Liver (tissue), 3 donors: ENCODE results near the gene SLC9A3.

ENCODE experiments used
- FOXA1 ChIP-seq: IDR thresholded peaks from 2 replicates; pipeline ENCODE4 v1.6.1; 2016; ENCODE audit warnings: antibody characterized with exemption
- TAF1 ChIP-seq: conservative IDR thresholded peaks from 2 replicates; pipeline ENCODE4 v1.6.1; 2016; ENCODE audit warnings: antibody characterized with exemption, mild to moderate bottlenecking
- YY1 ChIP-seq: IDR thresholded peaks from 2 replicates; pipeline ENCODE4 v1.6.1; 2016; ENCODE audit warnings: antibody characterized with exemption, mild to moderate bottlenecking
- TF ChIP-seq, protein P1 (sequence below): fragments of 150-350 bp; IDR thresholded peaks from 2 replicates; pipeline ENCODE4 v1.5.1; 2017; ENCODE audit warnings: improper control_type of control experiment, low read depth, low read length; ENCODE audit not compliant: missing input control
- TF ChIP-seq, protein P2 (sequence below): IDR thresholded peaks from 2 replicates; pipeline ENCODE4 v1.6.1; 2016; ENCODE audit warnings: antibody characterized with exemption, mild to moderate bottlenecking
- donor health status: healthy.
- donor health status: healthy.

DNA sequence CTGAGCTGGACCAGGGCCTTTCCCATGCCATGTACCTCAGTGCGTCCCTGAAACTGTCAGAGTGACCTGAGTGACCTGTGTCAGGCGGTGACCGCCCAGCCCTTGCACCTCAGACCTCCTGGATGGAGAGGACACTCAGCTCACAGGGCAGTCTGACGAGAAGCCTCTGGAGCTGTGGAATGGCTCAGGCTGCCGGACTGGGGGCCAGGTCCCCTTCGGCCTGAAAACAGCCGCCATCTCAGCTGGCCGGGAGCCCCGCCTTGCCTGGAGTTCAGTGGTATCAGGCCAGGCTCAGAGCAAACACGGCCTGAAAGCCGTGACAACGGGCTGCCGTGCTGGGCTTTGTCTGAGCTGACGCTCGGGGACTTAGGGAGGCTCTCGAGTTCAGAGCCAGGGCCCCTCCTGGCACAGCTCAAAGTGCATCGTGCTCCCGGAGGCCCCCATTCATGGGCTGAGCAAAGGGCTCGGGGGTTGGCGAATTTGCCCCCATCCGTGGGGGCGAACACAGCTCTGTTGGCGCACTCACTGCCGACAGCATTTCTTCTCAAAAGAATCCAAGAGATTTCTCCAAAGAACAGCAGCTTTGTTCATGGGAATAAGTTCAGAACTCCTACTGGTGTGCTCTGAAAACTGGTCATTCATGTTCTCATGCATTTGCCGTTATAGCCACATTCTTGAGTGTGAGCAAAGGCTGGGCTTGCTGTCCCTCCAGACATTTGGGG is 8.4 kb upstream of the SLC9A3 start:
- TF ChIP-seq FOXA1 = no peak
- TF ChIP-seq TAF1 = no peak
- TF ChIP-seq, protein P1, sequence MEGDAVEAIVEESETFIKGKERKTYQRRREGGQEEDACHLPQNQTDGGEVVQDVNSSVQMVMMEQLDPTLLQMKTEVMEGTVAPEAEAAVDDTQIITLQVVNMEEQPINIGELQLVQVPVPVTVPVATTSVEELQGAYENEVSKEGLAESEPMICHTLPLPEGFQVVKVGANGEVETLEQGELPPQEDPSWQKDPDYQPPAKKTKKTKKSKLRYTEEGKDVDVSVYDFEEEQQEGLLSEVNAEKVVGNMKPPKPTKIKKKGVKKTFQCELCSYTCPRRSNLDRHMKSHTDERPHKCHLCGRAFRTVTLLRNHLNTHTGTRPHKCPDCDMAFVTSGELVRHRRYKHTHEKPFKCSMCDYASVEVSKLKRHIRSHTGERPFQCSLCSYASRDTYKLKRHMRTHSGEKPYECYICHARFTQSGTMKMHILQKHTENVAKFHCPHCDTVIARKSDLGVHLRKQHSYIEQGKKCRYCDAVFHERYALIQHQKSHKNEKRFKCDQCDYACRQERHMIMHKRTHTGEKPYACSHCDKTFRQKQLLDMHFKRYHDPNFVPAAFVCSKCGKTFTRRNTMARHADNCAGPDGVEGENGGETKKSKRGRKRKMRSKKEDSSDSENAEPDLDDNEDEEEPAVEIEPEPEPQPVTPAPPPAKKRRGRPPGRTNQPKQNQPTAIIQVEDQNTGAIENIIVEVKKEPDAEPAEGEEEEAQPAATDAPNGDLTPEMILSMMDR = no peak
- no peak for TF ChIP-seq YY1
- TF ChIP-seq, protein P2, sequence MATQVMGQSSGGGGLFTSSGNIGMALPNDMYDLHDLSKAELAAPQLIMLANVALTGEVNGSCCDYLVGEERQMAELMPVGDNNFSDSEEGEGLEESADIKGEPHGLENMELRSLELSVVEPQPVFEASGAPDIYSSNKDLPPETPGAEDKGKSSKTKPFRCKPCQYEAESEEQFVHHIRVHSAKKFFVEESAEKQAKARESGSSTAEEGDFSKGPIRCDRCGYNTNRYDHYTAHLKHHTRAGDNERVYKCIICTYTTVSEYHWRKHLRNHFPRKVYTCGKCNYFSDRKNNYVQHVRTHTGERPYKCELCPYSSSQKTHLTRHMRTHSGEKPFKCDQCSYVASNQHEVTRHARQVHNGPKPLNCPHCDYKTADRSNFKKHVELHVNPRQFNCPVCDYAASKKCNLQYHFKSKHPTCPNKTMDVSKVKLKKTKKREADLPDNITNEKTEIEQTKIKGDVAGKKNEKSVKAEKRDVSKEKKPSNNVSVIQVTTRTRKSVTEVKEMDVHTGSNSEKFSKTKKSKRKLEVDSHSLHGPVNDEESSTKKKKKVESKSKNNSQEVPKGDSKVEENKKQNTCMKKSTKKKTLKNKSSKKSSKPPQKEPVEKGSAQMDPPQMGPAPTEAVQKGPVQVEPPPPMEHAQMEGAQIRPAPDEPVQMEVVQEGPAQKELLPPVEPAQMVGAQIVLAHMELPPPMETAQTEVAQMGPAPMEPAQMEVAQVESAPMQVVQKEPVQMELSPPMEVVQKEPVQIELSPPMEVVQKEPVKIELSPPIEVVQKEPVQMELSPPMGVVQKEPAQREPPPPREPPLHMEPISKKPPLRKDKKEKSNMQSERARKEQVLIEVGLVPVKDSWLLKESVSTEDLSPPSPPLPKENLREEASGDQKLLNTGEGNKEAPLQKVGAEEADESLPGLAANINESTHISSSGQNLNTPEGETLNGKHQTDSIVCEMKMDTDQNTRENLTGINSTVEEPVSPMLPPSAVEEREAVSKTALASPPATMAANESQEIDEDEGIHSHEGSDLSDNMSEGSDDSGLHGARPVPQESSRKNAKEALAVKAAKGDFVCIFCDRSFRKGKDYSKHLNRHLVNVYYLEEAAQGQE = no peak
